GM19328 (cell line): Measurements from ENCODE around the gene IMMP2L.
"Not testable (repeated sequence)": the region's sequence is repeated elsewhere in the genome, so short reads cannot be mapped to it uniquely, and the experiment has no call there.

Source experiments
- ATAC-seq: cut with Tn5 transposase; IDR thresholded peaks from one replicate; pipeline ENCODE4 v1.9.1; 2021; ENCODE audit warnings: mild to moderate bottlenecking, moderate library complexity; ENCODE audit not compliant: unreplicated experiment

Gene IMMP2L

GRCh38 chr7:111561904-111562732 is at the start of gene IMMP2L:
TSS of gene IMMP2L (minus strand) at chr7:111562492.
- ATAC-seq, result peak; percentile 85

- ATAC-seq, result not testable (repeated sequence)
Observed at GRCh38 chr7:111609483-111610254, 47.4 kb upstream of the IMMP2L start.

- no peak for ATAC-seq
Observed at GRCh38 chr7:111607621-111608020, 45.3 kb upstream of the IMMP2L start.

GRCh38 chr7:111605246-111605645 is 43.0 kb upstream of the IMMP2L start:
- ATAC-seq, result no peak

- ATAC-seq, result no peak
Observed at GRCh38 chr7:111600091-111600490, 37.8 kb upstream of the IMMP2L start.

- no peak for ATAC-seq
Observed at GRCh38 chr7:111595780-111596179, 33.5 kb upstream of the IMMP2L start.

GRCh38 chr7:111594602-111595001 is 32.3 kb upstream of the IMMP2L start:
- ATAC-seq, result no peak

- ATAC-seq, result no peak
Observed at GRCh38 chr7:111593343-111593742, 31.1 kb upstream of the IMMP2L start.

- ATAC-seq, result no peak
Observed at GRCh38 chr7:111588065-111588433, 25.8 kb upstream of the IMMP2L start.

GRCh38 chr7:111587410-111588064 is 25.2 kb upstream of the IMMP2L start:
- ATAC-seq, result no peak

GRCh38 chr7:111586711-111587409 is 24.6 kb upstream of the IMMP2L start:
- ATAC-seq, result no peak

GRCh38 chr7:111581784-111582488 is 19.6 kb upstream of the IMMP2L start:
- ATAC-seq, result not testable (repeated sequence)

- ATAC-seq, result not testable (repeated sequence)
Observed at GRCh38 chr7:111581207-111581606, 18.9 kb upstream of the IMMP2L start.

GRCh38 chr7:111578754-111579153 is 16.5 kb upstream of the IMMP2L start:
- no peak for ATAC-seq

GRCh38 chr7:111571720-111572119 is 9.4 kb upstream of the IMMP2L start:
- ATAC-seq, result no peak

GRCh38 chr7:111568870-111569462 is 6.7 kb upstream of the IMMP2L start:
- ATAC-seq, result peak; percentile 96

GRCh38 chr7:111568419-111568818 is 6.1 kb upstream of the IMMP2L start:
- ATAC-seq, result peak; percentile 29

- no peak for ATAC-seq
Observed at GRCh38 chr7:111564078-111564477, 1.8 kb upstream of the IMMP2L start.

GRCh38 chr7:111561654-111561903 is 713 bp downstream of the IMMP2L start:
- ATAC-seq, result no peak
